GM21447 (cell line): ENCODE measurements around the gene MYMX.
"Not testable (repeated sequence)": the region's sequence is repeated elsewhere in the genome, so short reads cannot be mapped to it uniquely, and the experiment has no call there.

ENCODE experiments used
- ATAC-seq: cut with Tn5 transposase; IDR thresholded peaks from one replicate; pipeline ENCODE4 v1.9.1; 2021; ENCODE audit not compliant: unreplicated experiment

Gene MYMX

GRCh38 chr6:44185953-44186634 lies 30.6 kb upstream of the MYMX start:
- ATAC-seq = no peak

DNA sequence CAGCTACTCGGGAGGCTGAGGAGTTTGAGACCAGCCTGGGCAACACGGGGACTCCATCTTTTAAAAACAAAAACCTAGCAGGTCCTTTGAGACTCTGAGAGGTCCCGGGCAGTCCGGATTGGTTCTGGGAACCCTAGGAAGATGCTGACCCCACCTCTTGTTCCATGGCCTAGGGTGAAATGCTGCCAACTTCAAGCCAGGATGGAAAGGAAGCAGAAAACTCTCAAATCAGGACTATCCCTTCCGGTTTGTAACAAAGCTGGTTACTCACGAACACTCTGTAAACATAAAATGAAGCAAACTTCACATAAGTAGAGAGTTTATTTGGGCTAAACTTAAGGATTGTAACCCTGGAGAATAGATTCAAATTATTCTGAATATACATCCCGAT lies 30.1 kb upstream of the MYMX start:
- no peak for ATAC-seq

GRCh38 chr6:44188819-44189218 lies 27.9 kb upstream of the MYMX start:
- ATAC-seq = no peak

DNA sequence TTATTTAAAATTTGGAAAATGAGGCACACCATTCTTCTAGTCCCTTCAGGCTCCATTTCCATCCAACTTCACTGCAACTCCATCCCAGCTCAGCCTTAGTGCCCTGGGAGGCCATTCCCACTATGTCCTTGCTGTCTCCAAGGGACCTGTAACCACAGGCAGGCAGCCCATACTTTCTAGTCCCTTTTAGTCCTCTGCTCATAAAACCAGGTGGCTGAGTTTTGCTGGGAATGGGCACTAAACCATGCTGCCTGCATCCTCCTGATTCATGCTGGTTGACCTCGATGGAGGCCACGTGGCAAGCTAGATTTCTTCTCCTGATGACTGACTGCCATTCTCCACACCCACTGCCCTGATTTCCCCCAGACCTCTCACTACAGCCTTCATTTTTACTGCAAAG lies 27.5 kb upstream of the MYMX start:
- no peak for ATAC-seq

DNA sequence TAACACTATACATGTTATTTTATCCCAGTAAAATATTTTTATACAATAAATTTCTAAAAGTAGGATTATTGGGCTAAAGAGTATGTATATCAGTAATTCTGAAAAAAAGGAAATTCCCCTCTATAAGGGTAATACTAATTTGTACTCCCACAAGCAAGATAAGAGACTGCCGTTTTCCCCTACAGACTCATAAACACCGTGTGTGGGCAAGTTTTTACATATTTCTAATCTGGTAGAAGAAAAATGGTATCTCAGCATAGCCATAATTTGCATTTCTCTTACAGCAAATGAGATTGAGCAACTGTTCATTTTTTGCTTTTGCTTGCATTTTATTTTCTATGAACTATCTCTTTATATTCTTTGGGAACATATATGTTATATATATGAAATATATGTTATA lies 26.0 kb upstream of the MYMX start:
- ATAC-seq = no peak

DNA sequence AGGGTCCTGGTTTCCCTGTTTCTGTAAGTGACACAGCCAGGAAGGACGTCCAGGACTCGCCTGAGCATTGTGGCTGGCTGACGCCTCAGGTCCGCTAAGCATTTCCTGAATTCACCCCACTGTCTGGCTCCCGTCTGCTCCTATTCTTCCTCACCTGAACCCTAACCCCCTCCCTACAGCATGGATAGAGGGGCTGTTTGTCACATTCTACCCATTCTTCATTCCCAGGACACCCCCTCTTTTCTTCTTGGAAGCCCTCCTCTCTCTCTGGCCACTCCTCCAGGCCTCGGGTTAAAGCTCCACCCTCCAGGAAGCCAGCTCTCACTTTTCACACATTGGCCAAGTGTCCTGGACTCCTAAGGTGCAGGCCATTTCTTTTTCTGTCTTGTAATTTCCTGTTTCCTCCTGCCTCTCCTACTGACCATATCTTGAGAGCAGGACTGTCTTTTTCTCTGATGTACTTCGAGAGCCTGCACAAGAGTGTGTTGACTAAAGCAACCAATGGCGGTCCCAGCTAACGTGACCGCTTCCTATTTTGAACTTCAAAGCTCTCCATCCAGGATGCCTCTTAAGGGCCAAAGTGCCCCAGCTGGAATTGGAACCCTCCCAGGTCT lies 24.2 kb upstream of the MYMX start:
- ATAC-seq = no peak

DNA sequence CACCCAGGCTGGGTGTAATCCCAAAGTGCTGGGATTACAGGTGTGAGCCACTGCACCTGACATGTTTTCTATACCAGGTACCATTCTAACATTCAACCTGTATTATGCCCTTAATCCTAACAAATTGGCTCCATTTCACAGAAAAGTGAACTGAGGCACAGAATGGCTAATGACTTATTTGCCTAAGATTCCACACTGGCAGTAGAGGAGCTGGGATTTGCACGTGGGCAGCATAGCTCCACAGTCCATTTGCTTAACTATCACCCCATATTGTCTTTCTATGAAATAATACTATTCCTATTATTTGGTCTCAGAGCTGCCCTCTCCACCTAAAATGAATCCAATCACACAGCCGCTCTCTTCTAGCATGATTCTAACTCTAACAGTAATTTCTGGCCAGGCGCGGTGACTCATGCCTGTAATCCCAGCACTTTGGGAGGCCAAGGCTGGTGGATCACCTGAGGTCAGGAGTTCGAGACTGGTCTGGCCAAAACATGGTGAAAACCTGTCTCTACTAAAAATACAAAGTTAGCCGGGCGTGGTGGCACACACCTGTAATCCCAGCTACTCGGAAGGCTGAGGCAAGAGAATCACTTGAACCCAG lies 23.3 kb upstream of the MYMX start:
- no peak for ATAC-seq

- no peak for ATAC-seq
These were observed 22.4 kb upstream of the MYMX start for GRCh38 chr6:44194326-44194725.

GRCh38 chr6:44196351-44196750 lies 20.4 kb upstream of the MYMX start:
- ATAC-seq = not testable (repeated sequence)

DNA sequence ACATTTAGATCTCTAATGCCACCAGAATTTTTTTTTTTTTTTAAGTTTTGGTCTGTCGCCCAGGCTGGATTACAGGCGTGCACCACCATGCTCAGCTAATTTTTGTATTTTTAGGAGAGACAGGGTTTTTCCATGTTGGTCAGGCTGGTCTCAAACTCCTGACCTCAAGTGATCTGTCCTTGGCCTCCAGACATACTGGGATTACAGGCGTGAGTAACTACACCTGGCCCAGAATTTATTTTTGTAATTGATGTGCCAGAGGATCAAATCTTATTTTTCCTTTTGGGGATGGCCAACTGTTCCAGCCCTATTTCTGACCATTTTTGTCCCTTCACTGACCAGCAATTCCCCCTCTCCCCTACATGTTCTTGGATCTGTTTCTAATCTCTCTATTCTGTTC lies 18.0 kb upstream of the MYMX start:
- no peak for ATAC-seq

DNA sequence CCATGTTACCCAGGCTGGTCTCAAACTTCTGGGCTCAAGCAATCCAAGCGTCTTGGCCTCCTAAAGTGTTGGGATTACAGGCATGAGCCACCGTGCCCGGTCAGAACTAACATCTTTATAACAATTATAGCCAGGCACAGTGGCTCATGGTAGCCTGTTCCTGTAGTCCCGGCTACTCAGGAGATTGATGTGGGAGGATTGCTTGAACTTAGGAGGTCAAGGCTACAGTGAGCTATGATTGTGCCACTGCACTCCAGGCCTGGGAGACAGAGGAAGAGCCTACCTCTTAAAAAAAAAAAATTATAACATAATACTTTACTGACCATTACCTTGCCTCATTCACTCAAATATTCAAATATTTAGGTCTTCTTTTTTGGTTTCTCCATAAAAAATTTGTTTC lies 16.8 kb upstream of the MYMX start:
- no peak for ATAC-seq

DNA sequence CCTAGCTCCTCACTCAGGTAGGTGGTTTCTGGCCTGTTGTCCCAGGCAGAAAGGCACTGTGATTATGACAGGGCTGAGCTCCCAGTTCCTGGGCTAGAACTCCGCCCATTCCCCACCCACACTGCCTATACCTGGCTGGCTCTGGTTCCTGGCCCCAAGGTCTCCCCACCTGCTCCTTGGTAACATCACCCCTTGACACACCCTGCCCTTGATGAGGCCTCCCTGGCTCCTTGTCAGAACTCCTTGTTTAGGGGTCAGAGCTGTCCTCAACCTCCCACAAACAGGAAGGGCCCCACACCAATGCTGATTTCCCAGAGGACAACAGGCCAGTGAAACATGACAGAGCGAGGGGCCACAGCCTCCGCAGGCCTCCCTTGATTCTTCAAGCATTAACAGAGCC lies 15.5 kb upstream of the MYMX start:
- ATAC-seq = no peak

DNA sequence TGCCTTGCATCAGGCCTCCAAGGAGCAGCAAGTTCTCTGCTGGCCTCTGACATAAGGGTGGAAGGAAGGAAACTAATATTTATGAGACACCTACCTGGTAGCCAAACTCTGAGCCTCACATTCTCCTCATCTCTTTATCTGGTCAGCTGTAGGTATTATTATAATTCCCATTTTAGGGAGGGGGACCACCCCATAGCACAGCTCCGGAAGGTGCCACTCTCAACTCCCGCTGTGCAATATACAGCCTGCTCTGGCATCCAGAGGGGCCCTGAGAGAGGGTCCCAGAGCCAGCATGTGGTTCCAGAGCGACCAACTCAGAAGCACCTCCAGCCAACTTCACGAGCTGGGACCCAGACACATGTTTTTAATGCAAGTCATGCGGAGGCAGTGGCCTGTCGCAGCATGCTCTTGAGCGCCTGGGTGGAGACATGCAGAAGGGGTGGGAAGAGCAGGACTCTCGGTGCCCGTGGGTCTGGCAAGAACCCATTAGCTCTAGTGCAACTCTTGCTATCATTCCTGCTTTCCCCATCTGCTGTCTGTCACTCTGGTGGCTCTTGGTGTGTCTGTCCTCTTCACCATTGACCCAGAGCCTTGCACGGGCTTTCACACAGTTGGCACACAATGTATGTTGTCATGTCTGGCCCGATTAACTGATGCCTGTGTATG lies 15.0 kb upstream of the MYMX start:
- ATAC-seq = no peak

- no peak for ATAC-seq
These were observed 14.3 kb upstream of the MYMX start for GRCh38 chr6:44202332-44202971.

GRCh38 chr6:44202972-44203750 lies 13.6 kb upstream of the MYMX start:
- no peak for ATAC-seq

- no peak for ATAC-seq
These were observed 12.8 kb upstream of the MYMX start for GRCh38 chr6:44203955-44204354.

DNA sequence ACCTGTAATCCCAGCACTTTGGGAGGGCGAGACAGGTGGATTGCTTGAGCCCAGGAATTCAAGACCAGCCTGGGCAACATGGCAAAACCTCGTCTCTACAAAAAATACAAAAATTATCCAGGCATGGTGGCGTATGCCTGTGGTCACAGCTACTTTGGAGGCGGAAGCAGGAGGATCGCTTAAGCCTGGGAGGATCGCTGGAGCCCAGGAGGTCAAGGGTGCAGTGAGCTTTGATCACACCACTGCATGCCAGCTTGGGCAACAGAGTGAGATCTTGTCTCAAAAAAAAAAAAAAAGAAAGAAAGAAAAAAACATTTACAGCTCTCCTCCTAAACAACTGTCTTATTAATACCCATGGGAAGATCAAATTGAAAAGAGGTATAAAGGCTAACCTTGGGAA lies 8.8 kb upstream of the MYMX start:
- ATAC-seq = no peak

DNA sequence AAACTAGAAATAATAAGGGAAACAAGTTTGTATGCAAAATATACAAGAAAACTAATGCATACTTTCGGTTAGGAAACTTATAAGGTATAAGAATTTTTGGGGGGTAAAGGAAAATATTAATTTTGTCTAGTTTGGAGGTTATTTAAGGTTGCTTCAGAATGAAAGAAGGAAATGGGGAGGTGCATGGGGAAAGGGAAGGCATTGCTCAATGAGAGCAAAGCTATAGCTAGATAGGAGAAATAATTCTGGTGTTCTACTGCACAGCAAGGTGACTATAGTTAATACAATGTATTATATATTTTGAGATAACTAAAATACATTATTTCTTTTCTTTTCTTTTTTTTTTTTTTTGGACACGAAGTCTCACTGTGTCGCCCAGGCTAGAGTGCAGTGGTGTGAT lies 5.4 kb upstream of the MYMX start:
- no peak for ATAC-seq

DNA sequence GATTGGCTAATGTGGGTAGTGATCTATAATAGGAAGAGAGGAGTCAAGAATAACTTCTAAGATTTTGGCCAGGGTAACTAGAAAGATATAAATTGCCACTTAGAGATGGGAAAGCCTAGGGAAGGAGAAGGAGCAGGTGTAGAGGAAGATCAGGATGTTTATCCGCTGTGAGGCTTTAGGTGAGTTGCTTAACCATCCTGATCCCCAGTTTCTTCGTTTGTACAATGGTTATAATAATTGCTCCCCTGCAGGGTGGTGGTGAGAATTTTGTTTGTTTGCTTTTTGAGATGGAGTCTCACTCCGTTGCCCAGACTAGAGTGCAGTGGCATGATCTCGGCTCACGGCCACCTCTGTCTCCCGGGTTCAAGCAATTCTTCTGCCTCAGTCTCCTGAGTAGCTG lies 2.4 kb upstream of the MYMX start:
- no peak for ATAC-seq

DNA sequence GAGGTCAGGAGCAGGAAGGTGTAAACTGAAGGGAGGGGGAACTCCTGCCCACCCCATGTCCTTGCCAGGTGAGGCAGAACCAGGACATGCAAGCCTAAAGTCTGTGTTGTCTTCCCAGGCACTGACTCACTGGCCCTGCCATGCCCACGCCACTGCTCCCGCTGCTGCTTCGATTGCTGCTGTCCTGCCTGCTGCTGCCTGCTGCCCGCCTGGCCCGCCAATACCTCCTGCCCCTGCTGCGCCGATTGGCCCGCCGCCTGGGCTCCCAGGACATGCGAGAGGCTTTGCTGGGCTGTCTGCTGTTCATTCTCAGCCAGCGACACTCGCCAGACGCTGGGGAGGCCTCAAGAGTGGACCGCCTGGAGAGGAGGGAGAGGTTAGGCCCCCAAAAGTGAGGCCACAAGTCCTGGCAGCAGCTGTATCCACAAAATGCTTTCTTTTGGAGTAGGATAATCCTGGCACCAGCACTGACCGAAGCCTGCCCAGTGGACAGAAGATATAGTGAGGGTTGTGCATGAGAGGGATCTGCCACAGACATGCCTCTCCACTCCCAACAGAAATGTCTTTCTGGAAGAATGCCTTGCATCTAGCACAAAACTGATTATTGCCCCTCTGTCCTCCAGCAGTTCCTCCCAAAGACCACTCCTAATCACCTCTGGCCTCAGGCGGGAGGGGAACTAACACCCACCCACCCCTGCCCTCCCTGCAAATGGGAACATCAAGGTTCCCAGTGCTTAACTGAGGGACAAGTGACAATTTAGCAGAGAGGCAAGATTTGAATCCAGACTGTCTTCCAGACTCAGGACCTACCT lies 812 bp downstream of the MYMX start:
- ATAC-seq = no peak
